Suppressor macrophage (primary cell): ENCODE results near the gene CAMKK1.
A peak's percentile ranks its signal among the peaks of the same experiment; 100 is the strongest.

Experiments used
- DNase-seq, 4 experiments: peaks; one replicate each; pipeline ENCODE4 v3.0.0-alpha.2; 2020 to 2022

The CAMKK1 gene

GRCh38 chr17:3917391-3917931, 24.6 kb upstream of the CAMKK1 start:
- peak in 2 of 4 experiments; percentile 5 to 25 for DNase-seq

GRCh38 chr17:3916825-3917224, 24.0 kb upstream of the CAMKK1 start:
- DNase-seq: peak in 3 of 4 experiments; percentile 44 to 55 (median 50)

- peak; percentile 85 to 91 (median 88) for DNase-seq
These were observed 23.3 kb upstream of the CAMKK1 start, which contains the start of gene P2RX1 for GRCh38 chr17:3915995-3916696. TSS of gene P2RX1 (minus strand) at chr17:3916465. CDS start at chr17:3916225, 240 bp downstream.

- DNase-seq: peak; percentile 32 to 60 (median 51)
These were observed 22.7 kb upstream of the CAMKK1 start for GRCh38 chr17:3915581-3915994.

- peak in 3 of 4 experiments; percentile 17 to 37 (median 35) for DNase-seq
These were observed 21.4 kb upstream of the CAMKK1 start for GRCh38 chr17:3914312-3914670.

GRCh38 chr17:3913531-3914311, 20.9 kb upstream of the CAMKK1 start:
- peak; percentile 91 to 93 (median 92) for DNase-seq

GRCh38 chr17:3912827-3913226, 20.0 kb upstream of the CAMKK1 start:
- no peak for DNase-seq

GRCh38 chr17:3911271-3912053, 18.6 kb upstream of the CAMKK1 start:
- peak; percentile 73 to 80 (median 76) for DNase-seq

- DNase-seq: no peak
These were observed 17.8 kb upstream of the CAMKK1 start for GRCh38 chr17:3910420-3911270.

- DNase-seq: no peak
These were observed 16.4 kb upstream of the CAMKK1 start for GRCh38 chr17:3909257-3909656.

- DNase-seq: no peak
These were observed 14.8 kb upstream of the CAMKK1 start for GRCh38 chr17:3907483-3908216.

- DNase-seq: no peak
These were observed 14.0 kb upstream of the CAMKK1 start for GRCh38 chr17:3906881-3907280.

- no peak for DNase-seq
These were observed 12.2 kb upstream of the CAMKK1 start for GRCh38 chr17:3905017-3905520.

- DNase-seq: no peak
These were observed 11.6 kb upstream of the CAMKK1 start for GRCh38 chr17:3904501-3904900.

GRCh38 chr17:3903881-3904290, 11.0 kb upstream of the CAMKK1 start:
- DNase-seq: no peak

- no peak for DNase-seq
These were observed 10.4 kb upstream of the CAMKK1 start for GRCh38 chr17:3903051-3903825.

- DNase-seq: no peak
These were observed 7.8 kb upstream of the CAMKK1 start for GRCh38 chr17:3900646-3901045.

- DNase-seq: no peak
These were observed 4.9 kb upstream of the CAMKK1 start for GRCh38 chr17:3897731-3898130.

- DNase-seq: no peak
These were observed 4.0 kb upstream of the CAMKK1 start for GRCh38 chr17:3896968-3897235.
